SHP77 (cell line): Measurements from ENCODE around the gene LHFPL3.

Experiments used
- DNase-seq, 2 experiments: peaks; one replicate each; lab custom pipeline; 2025; lab: John Stamatoyannopoulos, UW

The LHFPL3 gene

GRCh38 chr7:104848138-104848990 lies 520.0 kb downstream of the LHFPL3 start:
- DNase-seq, result peak; percentile 16 to 43

DNA sequence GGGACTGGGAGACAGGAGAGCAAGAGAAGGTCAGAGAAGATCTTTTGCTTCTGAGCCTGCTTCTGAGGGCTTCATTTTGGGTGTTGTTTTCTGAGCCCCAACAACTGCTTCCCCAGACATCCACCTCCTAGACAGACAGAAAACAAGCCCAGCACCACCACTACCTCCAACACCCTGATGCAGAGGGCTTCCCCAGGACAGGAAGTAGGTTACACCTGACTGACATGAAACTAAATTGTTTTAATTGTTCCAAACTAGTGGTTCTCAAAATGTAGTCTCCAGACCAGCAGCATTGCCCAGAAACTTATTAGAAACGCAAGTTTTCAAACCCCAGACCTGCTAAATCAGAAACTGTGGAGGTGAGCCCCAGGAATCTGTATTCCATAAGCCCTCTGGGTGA lies 522.0 kb downstream of the LHFPL3 start:
- no peak for DNase-seq

DNA sequence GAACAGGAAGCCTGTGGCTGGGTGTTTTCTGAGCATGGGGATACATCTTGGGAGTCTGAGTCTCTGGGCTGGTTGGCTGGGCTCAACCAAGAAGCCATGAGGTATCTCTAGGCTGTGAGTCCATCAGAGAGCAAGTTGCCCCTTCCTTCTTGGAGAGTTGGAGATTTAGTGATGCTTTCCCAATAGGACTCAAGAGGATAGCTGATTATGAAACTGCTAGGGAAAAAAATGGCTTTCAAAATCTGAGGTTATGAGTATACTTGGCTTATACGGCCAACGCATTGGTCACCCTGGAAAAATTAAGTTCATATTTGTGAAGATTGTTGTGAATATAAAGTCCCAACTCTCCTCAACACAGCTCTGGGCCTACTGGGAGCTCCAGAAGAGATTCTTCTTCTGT lies 522.9 kb downstream of the LHFPL3 start:
- DNase-seq, result no peak

DNA sequence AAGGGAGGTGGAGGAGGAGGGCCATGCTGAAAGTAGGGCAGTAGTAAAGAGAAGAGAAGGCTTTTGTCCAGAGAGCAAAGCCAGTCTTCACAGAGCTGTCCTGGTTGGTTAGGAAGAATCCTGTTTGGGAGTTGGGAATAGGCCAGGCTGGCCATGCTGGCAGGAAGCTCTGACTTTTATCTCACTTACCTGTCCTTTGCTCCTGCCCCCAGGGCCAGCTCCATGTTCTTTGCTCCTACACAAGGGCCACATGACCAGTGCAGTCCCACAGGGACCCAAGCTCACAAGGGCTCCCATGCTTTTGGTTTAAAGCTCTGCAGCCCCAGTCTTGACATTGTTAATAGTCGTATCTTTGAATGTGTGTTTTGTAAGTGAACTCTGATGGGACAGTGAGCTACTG lies 524.0 kb downstream of the LHFPL3 start:
- no peak for DNase-seq

DNA sequence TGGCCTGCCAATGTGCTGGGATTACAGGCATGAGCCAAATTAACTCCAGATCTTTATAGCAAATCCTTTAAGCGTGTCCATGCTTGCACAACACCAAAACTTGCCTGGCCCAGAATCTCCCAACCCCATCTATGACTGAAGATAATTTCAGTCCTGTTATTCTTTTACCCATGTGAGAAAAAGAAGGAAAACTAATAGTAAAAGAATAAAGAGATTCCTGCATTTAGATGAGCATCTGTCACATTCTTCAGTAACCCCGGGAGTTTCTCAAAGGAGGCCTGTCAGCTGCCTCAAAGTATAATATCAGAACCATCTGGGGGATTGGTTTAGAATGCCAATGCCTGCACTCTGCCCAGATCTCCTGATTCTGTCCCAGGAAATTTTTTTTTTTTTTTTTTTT lies 527.5 kb downstream of the LHFPL3 start:
- no peak for DNase-seq

DNA sequence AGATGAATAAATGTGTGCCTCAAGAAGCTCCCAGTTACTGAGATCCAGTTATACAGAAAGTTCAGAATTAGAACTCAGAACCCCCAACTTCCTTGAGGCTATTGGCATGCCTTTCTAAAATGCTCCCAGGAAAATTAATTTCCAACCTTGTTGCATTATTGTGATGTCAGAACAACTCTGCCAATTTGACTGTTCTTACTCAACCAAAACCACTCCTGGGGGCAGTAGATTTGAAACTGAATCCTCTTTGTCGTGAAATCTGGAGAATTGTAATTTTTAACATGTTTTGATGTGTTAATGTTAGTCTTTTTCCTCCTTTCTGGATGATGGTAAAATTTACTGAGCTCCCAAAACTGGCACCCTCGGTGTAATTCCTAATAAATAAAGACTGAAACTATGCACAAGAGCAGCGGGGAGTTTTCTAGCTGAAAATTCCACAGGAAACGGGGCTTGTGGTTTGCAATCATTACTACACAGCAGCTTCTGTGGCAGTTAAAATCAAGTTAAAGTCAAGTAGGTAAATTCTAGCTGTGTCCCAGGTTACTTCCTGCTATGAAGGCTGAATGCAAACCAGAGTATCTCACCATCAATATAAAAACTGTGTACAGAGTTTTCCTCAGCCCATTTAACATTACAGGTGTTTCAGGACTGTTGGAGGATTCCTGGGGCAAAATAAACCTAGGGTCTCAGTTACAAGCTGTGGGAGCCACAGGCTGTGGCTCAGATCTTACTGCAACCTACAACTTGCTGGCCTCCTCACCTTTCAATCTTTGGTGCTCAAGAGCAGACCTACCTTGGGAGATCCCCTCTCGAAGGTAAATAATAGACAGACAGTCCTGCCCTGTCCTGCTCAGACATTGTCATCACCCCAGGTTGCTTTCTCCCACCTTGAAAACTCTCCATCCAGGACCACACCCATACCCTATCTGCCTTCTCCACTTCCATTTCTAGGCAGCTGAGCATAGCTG lies 529.3 kb downstream of the LHFPL3 start:
- no peak for DNase-seq

DNA sequence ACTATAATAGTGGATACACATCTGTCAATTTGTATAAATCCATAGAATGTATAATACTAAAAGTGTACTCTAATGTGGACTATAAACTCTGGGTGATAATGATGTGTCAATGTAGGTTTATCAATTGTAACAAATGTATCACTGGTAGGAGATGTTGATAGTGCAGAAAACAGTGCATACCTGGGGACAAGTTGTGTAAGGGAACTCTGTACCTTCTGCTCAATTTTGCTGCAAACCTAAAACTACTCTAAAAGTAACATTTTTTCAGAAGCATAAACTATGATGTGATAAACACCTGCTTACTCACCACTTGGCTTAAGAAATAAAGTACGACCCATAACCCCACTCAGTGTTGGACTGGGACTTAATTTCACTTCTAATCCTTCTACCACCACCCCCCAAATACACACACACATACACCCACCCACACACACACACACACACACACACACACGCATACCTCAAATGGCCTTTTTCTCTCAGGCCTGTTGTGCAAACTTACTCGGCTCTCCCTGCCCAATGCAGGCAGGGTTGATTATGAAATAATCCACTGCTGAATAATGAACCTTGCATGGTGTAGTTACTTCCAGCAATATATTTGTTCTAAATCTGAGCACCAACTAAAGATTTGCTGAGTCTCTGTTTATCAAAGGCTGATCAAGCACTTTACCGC lies 531.5 kb downstream of the LHFPL3 start:
- DNase-seq, result no peak

- no peak for DNase-seq
Observed at GRCh38 chr7:104861729-104862390, 533.5 kb downstream of the LHFPL3 start.

- DNase-seq, result peak in 1 of 2 experiments; percentile 21
Observed at GRCh38 chr7:104862719-104863118, 534.3 kb downstream of the LHFPL3 start.

DNA sequence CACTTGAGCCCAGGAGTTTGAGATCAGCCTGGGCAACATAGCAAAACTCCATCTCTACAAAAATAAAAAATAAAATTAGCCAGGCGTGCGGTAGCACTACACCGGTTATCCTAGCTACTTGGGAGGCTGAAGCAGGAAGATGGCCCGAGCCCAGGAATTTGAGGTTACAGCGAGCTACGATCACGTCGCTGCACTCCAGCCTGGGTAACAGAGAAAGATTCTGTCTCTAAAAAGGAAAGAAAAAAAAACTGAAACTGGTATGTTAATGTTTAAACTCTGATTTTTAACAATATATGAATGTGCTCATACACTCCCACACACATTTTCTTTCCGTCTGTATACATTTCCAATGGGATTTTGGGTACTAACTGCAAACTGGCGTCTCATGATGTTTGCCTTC lies 545.0 kb downstream of the LHFPL3 start:
- DNase-seq, result no peak

DNA sequence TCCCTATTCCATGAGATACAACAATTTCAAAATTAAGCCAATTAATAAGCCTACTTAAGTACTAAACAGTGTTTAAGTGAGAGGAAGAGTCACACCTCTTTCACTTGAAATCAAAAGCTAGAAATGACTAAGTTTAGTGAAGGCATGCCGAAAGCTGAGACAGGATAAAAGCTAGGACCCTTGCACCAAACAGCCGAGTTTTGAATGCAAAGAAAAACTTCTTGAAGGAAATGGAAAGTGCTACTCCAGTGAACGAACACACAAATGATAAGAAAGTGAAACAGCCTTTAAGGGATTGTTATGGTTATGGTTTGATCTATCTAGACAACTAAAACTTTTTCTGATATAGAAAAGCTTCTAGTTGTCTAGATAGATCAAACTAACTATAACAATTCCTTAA lies 550.2 kb downstream of the LHFPL3 start:
- DNase-seq, result no peak

- no peak for DNase-seq
Observed at GRCh38 chr7:104883248-104883717, 554.9 kb downstream of the LHFPL3 start.

GRCh38 chr7:104883718-104884452 lies 555.5 kb downstream of the LHFPL3 start:
- DNase-seq, result peak; percentile 71 to 77

GRCh38 chr7:104886651-104887050 lies 558.2 kb downstream of the LHFPL3 start:
- DNase-seq, result no peak

DNA sequence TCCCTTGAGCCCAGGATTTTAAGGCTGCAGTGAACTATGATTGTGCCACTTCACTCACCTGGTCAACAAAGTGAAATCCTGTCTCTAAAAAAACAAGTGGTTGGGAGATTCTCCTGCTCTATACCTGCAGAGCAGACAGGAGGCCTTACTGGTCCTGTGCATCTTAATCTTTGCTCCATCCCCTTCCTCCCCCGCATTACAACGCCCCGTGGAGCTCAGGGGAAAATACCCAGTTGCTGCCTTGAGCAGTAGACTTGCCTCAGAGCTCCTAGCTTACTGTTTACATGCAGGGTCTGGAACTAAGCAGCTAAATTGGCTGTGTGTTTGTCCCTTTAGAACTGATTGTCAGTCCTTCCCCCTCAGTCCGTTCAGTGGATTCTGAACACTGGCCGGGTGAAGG lies 561.8 kb downstream of the LHFPL3 start:
- DNase-seq, result no peak

GRCh38 chr7:104891949-104892348 lies 563.5 kb downstream of the LHFPL3 start:
- DNase-seq, result no peak

DNA sequence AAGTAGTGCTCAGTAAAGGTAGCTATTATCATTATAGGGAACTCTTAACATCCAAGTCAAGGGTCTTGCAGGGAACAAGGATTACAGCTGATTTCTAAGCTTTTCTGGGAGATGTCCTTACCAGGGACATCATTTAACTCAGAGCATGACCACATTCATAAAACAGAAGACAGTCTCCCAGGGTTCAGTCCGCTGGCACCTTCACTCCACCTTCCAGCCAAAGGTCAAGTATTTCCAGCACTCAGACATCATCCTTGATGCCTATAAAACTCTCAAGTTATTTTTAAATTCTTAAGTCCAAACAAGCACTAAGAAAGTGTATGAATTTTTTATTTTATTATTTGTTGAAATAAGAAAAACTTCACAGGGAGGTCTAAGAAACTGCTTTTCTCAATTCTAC lies 565.9 kb downstream of the LHFPL3 start:
- DNase-seq, result no peak

DNA sequence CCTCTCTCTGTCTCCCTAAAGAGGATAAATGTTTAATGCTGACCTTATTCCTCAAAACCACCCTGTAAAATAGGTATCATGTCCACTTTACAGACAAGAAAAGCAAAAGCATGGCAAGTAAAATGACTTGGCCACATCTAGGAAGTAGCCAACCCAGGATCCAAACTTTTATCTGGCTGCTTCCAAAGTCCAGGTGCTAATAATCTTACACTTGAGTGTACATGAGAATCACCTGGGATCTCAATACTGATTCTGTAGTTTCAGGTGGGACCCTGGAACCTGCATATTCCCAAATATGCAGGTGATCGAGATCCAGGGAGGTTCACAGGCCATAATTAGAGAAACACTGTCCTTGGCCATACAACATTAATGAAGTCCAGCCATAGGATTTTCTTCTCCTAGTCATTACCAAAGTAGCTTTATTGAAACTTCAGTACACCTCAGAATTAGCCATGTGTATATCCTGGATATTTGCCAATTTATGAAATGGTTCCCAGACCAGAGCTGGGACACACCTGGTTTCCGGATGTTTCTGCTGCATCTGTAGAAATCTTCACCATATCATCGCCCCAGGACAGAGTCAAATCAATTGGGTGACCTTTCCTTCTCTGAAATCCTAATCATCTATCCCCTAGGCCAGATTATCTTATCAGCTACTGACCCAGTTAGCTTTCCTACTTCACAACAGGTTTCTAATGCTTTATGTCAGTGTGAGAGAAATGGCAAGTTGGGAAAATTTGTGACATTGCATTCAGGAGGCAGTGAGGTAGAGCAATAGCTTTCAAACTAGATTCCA lies 566.5 kb downstream of the LHFPL3 start:
- DNase-seq, result no peak

GRCh38 chr7:104895522-104896236 lies 567.3 kb downstream of the LHFPL3 start:
- DNase-seq, result no peak
